ENCODE results near the gene SLC39A8. TPM values are rescaled to one million over a fixed set of nuclear protein-coding genes. Genes with fewer than 3 reads are reported as not detected.

SLC39A8 gene
- total RNA-seq, 1 donor from 2014 or later = 136 TPM

GRCh38 chr4:102354671-102355454 lies 9.6 kb upstream of the SLC39A8 start:
- intact Hi-C loops (cut with micrococcal nuclease) = no loop called here
- peaks cover 4% of the 10 kb centered on the region for H3K4me1 Mint-ChIP-seq (ENCODE audit: low read depth)
- H3K9me3 Mint-ChIP-seq = no peaks in the 10 kb centered on the region
- DNase-seq (ENCODE audit: low spot score) = no peak
- H3K27me3 Mint-ChIP-seq (ENCODE audit: low read depth) = peaks cover 13% of the 10 kb centered on the region
- H3K27ac Mint-ChIP-seq = no peak overlapping the region
- no peaks in the 10 kb centered on the region for H3K36me3 Mint-ChIP-seq (ENCODE audit: low read depth)
- no peak overlapping the region for H3K4me3 Mint-ChIP-seq (ENCODE audit: low read depth)

DNA sequence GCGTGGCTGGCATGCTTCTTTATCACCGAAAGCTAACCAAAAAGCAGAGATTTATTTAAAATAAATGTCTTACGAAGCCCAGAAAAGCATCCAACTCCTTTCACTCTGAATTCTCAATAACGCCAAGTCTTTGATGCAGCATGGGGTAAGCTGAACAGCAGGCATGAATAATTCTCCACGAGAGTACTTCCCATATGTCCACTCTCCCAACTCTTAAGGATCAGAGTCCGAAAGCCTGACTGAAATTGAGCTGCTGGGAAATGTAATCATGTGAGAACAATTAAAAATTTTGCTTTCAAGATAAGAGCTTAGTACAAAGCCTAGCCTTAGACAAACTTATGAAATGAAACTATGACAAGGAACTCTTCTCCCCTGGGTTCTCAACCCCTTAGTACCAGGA lies 7.5 kb upstream of the SLC39A8 start:
- intact Hi-C loops (cut with micrococcal nuclease) = no loop called here
- no peaks in the 10 kb centered on the region for H3K9me3 Mint-ChIP-seq
- no peak overlapping the region for H3K4me3 Mint-ChIP-seq (ENCODE audit: low read depth)
- no peaks in the 10 kb centered on the region for H3K36me3 Mint-ChIP-seq (ENCODE audit: low read depth)
- no peak for DNase-seq (ENCODE audit: low spot score)
- peaks cover 12% of the 10 kb centered on the region for H3K27me3 Mint-ChIP-seq (ENCODE audit: low read depth)
- no peak overlapping the region for H3K27ac Mint-ChIP-seq
- peaks cover 2% of the 10 kb centered on the region for H3K4me1 Mint-ChIP-seq (ENCODE audit: low read depth)

DNA sequence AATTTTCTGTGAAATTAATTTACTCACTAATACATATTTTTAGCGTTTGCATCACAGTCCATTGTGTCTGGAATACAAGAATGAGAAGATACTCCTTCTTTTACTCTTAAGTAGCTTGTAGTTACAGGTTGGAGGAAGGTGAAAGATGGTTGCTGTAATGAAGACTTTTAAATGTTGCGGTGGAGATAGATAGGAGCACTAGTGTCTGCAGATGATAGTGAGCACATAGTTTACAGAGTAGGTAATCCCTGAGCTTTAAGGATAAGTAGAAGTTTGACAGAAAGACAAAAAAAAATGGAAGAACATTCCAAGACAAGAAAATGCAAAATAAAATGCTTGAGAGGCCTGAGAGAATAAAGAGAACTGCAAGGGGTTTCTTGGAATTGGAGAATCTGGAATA lies 5.4 kb upstream of the SLC39A8 start:
- intact Hi-C loops (cut with micrococcal nuclease) = no loop called here
- no peaks in the 10 kb centered on the region for H3K9me3 Mint-ChIP-seq
- H3K4me1 Mint-ChIP-seq (ENCODE audit: low read depth) = peaks cover 12% of the 10 kb centered on the region
- DNase-seq (ENCODE audit: low spot score) = no peak
- H3K4me3 Mint-ChIP-seq (ENCODE audit: low read depth) = no peak overlapping the region
- H3K36me3 Mint-ChIP-seq (ENCODE audit: low read depth) = no peaks in the 10 kb centered on the region
- H3K27ac Mint-ChIP-seq = no peak overlapping the region
- peaks cover 9% of the 10 kb centered on the region for H3K27me3 Mint-ChIP-seq (ENCODE audit: low read depth)

DNA sequence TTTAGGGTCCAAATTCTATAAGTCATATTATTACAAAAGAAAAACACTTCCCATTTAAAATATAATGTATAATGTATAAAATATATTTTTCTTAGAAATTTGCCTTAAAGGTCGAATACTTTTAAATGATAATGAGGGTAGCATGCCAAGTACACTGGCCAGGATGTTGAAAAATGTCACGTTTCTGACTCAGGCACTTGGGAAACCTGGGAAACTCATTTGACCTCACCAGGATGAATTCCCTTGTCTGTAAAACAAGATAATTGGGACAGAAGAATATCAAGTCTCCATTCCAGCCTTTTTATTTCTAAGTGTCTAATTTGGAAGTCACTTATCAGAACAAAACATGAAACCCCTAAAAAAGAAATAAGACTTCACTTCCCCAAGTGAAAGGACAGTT lies 3.4 kb upstream of the SLC39A8 start:
- H3K27ac Mint-ChIP-seq = no peak overlapping the region
- no peak overlapping the region for H3K4me3 Mint-ChIP-seq (ENCODE audit: low read depth)

GRCh38 chr4:102345795-102346100 lies 466 bp upstream of the SLC39A8 start:
- H3K4me1 Mint-ChIP-seq (ENCODE audit: low read depth) = peaks cover 33% of the 10 kb centered on the region
- no peak for DNase-seq (ENCODE audit: low spot score)
- H3K4me3 Mint-ChIP-seq (ENCODE audit: low read depth) = peak overlapping the region; percentile 83
- peak overlapping the region; percentile 96 for H3K27ac Mint-ChIP-seq
- intact Hi-C loops (cut with micrococcal nuclease) = loop anchor here (1.0 to 10.0 kb wide), 16 partner anchors 45 to 1243 kb away; partner anchors contain the start of genes BDH2, CENPE, MANBA and NFKB1
- H3K27me3 Mint-ChIP-seq (ENCODE audit: low read depth) = peaks cover 3% of the 10 kb centered on the region
- peaks cover 29% of the 10 kb centered on the region for H3K36me3 Mint-ChIP-seq (ENCODE audit: low read depth)
- H3K9me3 Mint-ChIP-seq = no peaks in the 10 kb centered on the region

More for the DNA sequence above, 3.4 kb upstream of the SLC39A8 start:
- peaks cover 4% of the 10 kb centered on the region for H3K36me3 Mint-ChIP-seq (ENCODE audit: low read depth)
- peaks cover 12% of the 10 kb centered on the region for H3K4me1 Mint-ChIP-seq (ENCODE audit: low read depth)
- peaks cover 3% of the 10 kb centered on the region for H3K27me3 Mint-ChIP-seq (ENCODE audit: low read depth)
- DNase-seq (ENCODE audit: low spot score) = no peak
- no peaks in the 10 kb centered on the region for H3K9me3 Mint-ChIP-seq
- intact Hi-C loops (cut with micrococcal nuclease) = loop anchor here (5.0 to 10.0 kb wide), 3 partner anchors 676 to 846 kb away; partner anchors contain the start of genes BDH2 and CENPE

- peak; percentile 75 for DNase-seq (ENCODE audit: low spot score)
- Mint-ChIP-seq H3K4me3 (ENCODE audit: low read depth) (peak overlapping the region; percentile 83), H3K27ac (peak overlapping the region; percentile 96), H3K9me3 (no peaks in the 10 kb centered on the region), H3K27me3 (ENCODE audit: low read depth) (peaks cover 2% of the 10 kb centered on the region), H3K36me3 (ENCODE audit: low read depth) (peaks cover 42% of the 10 kb centered on the region), H3K4me1 (ENCODE audit: low read depth) (peaks cover 43% of the 10 kb centered on the region)
- intact Hi-C loops (cut with micrococcal nuclease) = loop anchor here (1.0 to 10.0 kb wide), 11 partner anchors 82 to 1242 kb away; partner anchors contain the start of genes CENPE, MANBA, NFKB1 and PPP3CA
These were observed 745 bp downstream of the SLC39A8 start for GRCh38 chr4:102344520-102344953.

DNA sequence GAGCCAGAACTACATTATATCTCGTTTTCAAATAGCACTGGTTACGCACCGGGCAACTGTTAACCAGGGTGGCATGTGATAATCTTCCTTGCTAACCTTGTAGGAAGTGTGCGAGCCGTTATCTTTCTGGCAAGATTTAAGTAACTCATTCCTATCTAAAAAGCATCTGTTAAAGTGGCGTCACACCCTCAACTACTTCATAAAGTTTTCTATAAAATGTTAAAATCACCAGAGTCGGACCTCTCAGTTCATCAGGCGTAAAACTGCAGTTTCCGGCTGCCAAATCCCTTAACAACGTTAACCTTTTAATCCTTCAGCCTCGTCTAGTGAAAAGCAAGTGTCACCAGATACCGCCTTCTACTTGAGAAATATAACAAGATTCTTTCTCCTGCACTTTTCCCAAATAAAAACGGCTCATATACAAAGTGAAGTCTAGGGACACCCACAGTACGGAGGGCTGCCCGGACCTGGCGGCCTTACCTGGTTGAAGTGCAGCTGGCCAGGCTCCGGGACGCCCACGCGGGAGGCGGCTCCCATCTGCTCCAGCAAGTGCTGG lies 1.2 kb downstream of the SLC39A8 start:
- H3K4me3 Mint-ChIP-seq (ENCODE audit: low read depth) = peak overlapping the region; percentile 83
- H3K27me3 Mint-ChIP-seq (ENCODE audit: low read depth) = no peaks in the 10 kb centered on the region
- no peaks in the 10 kb centered on the region for H3K9me3 Mint-ChIP-seq
- DNase-seq (ENCODE audit: low spot score) = no peak
- H3K36me3 Mint-ChIP-seq (ENCODE audit: low read depth) = peaks cover 46% of the 10 kb centered on the region
- H3K27ac Mint-ChIP-seq = peak overlapping the region; percentile 96
- intact Hi-C loops (cut with micrococcal nuclease) = loop anchor here (1.0 to 10.0 kb wide), 11 partner anchors 81 to 1241 kb away; partner anchors contain the start of genes CENPE, MANBA, NFKB1 and PPP3CA
- peaks cover 48% of the 10 kb centered on the region for H3K4me1 Mint-ChIP-seq (ENCODE audit: low read depth)

- H3K4me3 Mint-ChIP-seq (ENCODE audit: low read depth) = peak overlapping the region; percentile 83
- H3K27me3 Mint-ChIP-seq (ENCODE audit: low read depth) = no peaks in the 10 kb centered on the region
- intact Hi-C loops (cut with micrococcal nuclease) = loop anchor here (10.0 kb wide), 2 partner anchors 682 to 852 kb away; partner anchors contain the start of gene CENPE
- H3K27ac Mint-ChIP-seq = peak overlapping the region; percentile 70
- DNase-seq (ENCODE audit: low spot score) = no peak
- peaks cover 54% of the 10 kb centered on the region for H3K36me3 Mint-ChIP-seq (ENCODE audit: low read depth)
- H3K9me3 Mint-ChIP-seq = no peaks in the 10 kb centered on the region
- H3K4me1 Mint-ChIP-seq (ENCODE audit: low read depth) = peaks cover 53% of the 10 kb centered on the region
These were observed 2.7 kb downstream of the SLC39A8 start for GRCh38 chr4:102342404-102343074.

DNA sequence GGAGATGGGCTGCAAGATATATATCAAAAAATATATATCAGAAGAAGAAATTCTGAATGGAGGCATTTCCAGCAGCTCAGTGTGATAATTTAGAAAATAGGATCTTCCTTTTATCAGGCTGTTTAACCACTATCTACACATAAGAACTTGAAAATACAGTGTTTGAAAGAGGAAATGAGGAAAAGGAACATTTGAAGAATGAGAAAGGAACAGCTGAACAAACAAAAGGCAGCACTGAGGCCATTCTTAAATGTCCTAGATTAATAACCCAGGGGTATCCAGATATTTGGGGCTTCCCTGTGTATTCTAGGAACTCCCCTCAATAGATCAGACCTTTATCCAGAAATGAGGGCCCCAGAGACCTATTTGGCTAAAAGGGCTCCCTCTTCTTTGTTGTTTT lies 4.1 kb downstream of the SLC39A8 start:
- Mint-ChIP-seq H3K27ac (no peak overlapping the region), H3K4me1 (ENCODE audit: low read depth) (peaks cover 52% of the 10 kb centered on the region), H3K4me3 (ENCODE audit: low read depth) (peak overlapping the region; percentile 83), H3K27me3 (ENCODE audit: low read depth) (no peaks in the 10 kb centered on the region), H3K36me3 (ENCODE audit: low read depth) (peaks cover 59% of the 10 kb centered on the region), H3K9me3 (no peaks in the 10 kb centered on the region)
- DNase-seq (ENCODE audit: low spot score) = no peak
- intact Hi-C loops (cut with micrococcal nuclease) = loop anchor here (10.0 kb wide), 2 partner anchors 684 to 854 kb away; partner anchors contain the start of gene CENPE

- peaks cover 73% of the 10 kb centered on the region for H3K36me3 Mint-ChIP-seq (ENCODE audit: low read depth)
- H3K27me3 Mint-ChIP-seq (ENCODE audit: low read depth) = no peaks in the 10 kb centered on the region
- DNase-seq (ENCODE audit: low spot score) = no peak
- no peak overlapping the region for H3K27ac Mint-ChIP-seq
- intact Hi-C loops (cut with micrococcal nuclease) = loop anchor here (2.0 kb wide), 1 partner anchor 16 kb away; no protein-coding TSS in a partner anchor
- H3K4me1 Mint-ChIP-seq (ENCODE audit: low read depth) = peaks cover 62% of the 10 kb centered on the region
- H3K4me3 Mint-ChIP-seq (ENCODE audit: low read depth) = no peak overlapping the region
- H3K9me3 Mint-ChIP-seq = no peaks in the 10 kb centered on the region
These were observed 6.3 kb downstream of the SLC39A8 start for GRCh38 chr4:102339018-102339417.

DNA sequence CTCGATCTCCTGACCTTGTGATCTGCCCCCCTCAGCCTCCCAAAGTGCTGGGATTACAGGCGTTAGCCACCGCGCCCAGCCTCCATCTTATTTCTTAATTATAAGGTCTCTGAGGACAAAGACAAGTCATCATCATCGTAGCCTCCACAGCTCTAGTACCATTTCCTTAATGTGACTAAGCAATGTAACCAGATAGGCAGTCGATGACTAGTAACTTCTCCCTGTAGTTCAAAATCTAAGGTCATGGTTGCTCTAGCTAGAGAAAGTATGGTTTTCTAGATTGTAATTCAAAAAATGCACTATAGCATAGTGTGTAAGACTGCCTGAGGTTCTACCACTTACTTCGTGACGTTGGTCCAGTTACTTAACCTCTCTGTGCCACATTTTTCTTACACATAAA lies 6.9 kb downstream of the SLC39A8 start:
- Mint-ChIP-seq H3K4me3 (ENCODE audit: low read depth) (no peak overlapping the region), H3K27ac (no peak overlapping the region), H3K9me3 (no peaks in the 10 kb centered on the region), H3K27me3 (ENCODE audit: low read depth) (no peaks in the 10 kb centered on the region), H3K36me3 (ENCODE audit: low read depth) (peaks cover 76% of the 10 kb centered on the region), H3K4me1 (ENCODE audit: low read depth) (peaks cover 67% of the 10 kb centered on the region)
- DNase-seq (ENCODE audit: low spot score) = no peak
- intact Hi-C loops (cut with micrococcal nuclease) = loop anchor here (2.0 kb wide), 1 partner anchor 16 kb away; no protein-coding TSS in a partner anchor

DNA sequence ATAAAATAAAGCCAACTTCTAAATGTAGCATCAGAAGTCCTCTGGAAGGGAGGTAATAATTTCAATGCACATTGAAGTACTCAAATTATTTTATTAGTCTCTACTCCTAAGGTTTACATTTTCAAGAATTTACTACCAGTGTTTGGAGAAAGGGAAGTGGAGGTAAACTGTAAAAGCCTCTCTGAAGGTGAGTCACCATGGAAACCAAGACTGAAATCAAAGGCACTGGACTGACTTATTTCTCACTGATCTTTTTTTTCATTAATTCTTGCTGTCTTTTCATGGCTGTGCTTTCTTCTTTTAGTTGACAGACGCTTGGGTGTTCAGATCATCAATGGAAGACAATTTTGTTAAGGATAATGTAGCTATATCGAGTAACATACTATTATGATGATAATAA lies 9.7 kb downstream of the SLC39A8 start:
- Mint-ChIP-seq H3K27ac (no peak overlapping the region), H3K9me3 (no peaks in the 10 kb centered on the region), H3K4me3 (ENCODE audit: low read depth) (no peak overlapping the region), H3K27me3 (ENCODE audit: low read depth) (no peaks in the 10 kb centered on the region), H3K36me3 (ENCODE audit: low read depth) (peaks cover 74% of the 10 kb centered on the region), H3K4me1 (ENCODE audit: low read depth) (peaks cover 66% of the 10 kb centered on the region)
- intact Hi-C loops (cut with micrococcal nuclease) = no loop called here
- DNase-seq (ENCODE audit: low spot score) = no peak

Measured in activated T-helper 2 cell treated with anti-CD3 and anti-CD28 coated beads, Interferon-gamma antibody, Interleukin-2, Interleukin-4, amounts not matched to agents 10 μg/mL and 5 μg/mL and 100 μg/mL, durations not matched to agents 14 hours and 24 hours and 36 hours (primary cell).